AG04450 (cell line): ENCODE measurements around the gene CRTAP. TPM values are rescaled to one million over a fixed set of nuclear protein-coding genes. Genes with fewer than 3 reads are reported as not detected.
"Not testable (repeated sequence)": the region's sequence is repeated elsewhere in the genome, so short reads cannot be mapped to it uniquely, and the experiment has no call there.

ENCODE experiments used
- CTCF ChIA-PET: fragments of 300-600, 350-600 bp; formaldehyde crosslinking; extraction: SDS; loops from one replicate; lab custom pipeline; 2022; ENCODE audit warnings: antibody characterized with exemption, inconsistent platforms; lab: Charles Lee
- POLR2A ChIA-PET: fragments of 350-600 bp; formaldehyde crosslinking; extraction: SDS; loops from one replicate; lab custom pipeline; 2021; ENCODE audit warnings: antibody characterized with exemption, inconsistent platforms; lab: Yijun Ruan, JAX
- DNase-seq: peaks from one replicate; pipeline ENCODE4 v3.0.0-alpha.2; 2011; ENCODE audit warnings: low read depth, low spot score
- H3K27ac ChIP-seq: one replicate; pipeline ENCODE4 v1.5.1; 2012; ENCODE audit warnings: low read depth, low read length, control low read depth
- H3K27me3 ChIP-seq: one replicate; pipeline ENCODE4 v1.6.0; 2012; ENCODE audit warnings: low read length; ENCODE audit not compliant: control insufficient read depth, insufficient read depth
- H3K4me3 ChIP-seq: 2 replicates; pipeline ENCODE4 v1.5.1; 2011; ENCODE audit warnings: mild to moderate bottlenecking, low read depth, low read length, control low read depth
- H3K9me3 ChIP-seq: 2 replicates; pipeline ENCODE4 v1.5.1; 2012; ENCODE audit warnings: low read length; ENCODE audit not compliant: control insufficient read depth, insufficient read depth
- CTCF ChIP-seq: IDR thresholded peaks from 2 replicates; pipeline ENCODE4 v1.5.1; 2011; ENCODE audit warnings: low read depth, low read length, control low read depth, inconsistent platforms
- polyA plus RNA-seq: library from polyadenylated mRNA; depleted of rRNA; stranded (reverse); fragments of >200 nt; gene quantifications from 2 replicates; pipeline ENCODE4 v1.2.3, GENCODE V29; 2011

CRTAP gene
- polyA plus RNA-seq, 1 experiment = 338 TPM

- H3K9me3 ChIP-seq = no peaks in the 10 kb centered on the region
- ChIA-PET POLR2A (no interaction called here), CTCF (interaction anchor here (0.6 to 2.2 kb wide), 5 partner anchors 27 to 267 kb away, joined by 3 to 15 read pairs (median 3); no protein-coding TSS in a partner anchor)
- H3K4me3 ChIP-seq = no peak overlapping the region
- no peak overlapping the region for H3K27ac ChIP-seq
- DNase-seq = no peak
- H3K27me3 ChIP-seq = peaks cover 2% of the 10 kb centered on the region
- no peak for TF ChIP-seq CTCF
Measured at GRCh38 chr3:33104803-33105202, 9.0 kb upstream of the CRTAP start.

- no peak for DNase-seq
- POLR2A ChIA-PET = no interaction called here
- CTCF ChIA-PET = interaction anchor here (0.8 to 2.2 kb wide), 3 partner anchors 26 to 268 kb away, joined by 3 to 15 read pairs (median 5); no protein-coding TSS in a partner anchor
- Histone ChIP-seq H3K9me3 (no peaks in the 10 kb centered on the region), H3K27ac (no peak overlapping the region), H3K27me3 (peaks cover 2% of the 10 kb centered on the region), H3K4me3 (no peak overlapping the region)
- TF ChIP-seq CTCF = no peak
Measured at GRCh38 chr3:33105341-33105948, 8.4 kb upstream of the CRTAP start.

- POLR2A ChIA-PET, CTCF ChIA-PET, H3K27me3 ChIP-seq, H3K4me3 ChIP-seq, H3K27ac ChIP-seq, H3K9me3 ChIP-seq, DNase-seq: not testable (repeated sequence)
Measured at GRCh38 chr3:33106854-33107253, 7.0 kb upstream of the CRTAP start.

- no peak for TF ChIP-seq CTCF
- no peaks in the 10 kb centered on the region for H3K27me3 ChIP-seq
- no peak overlapping the region for H3K27ac ChIP-seq
- H3K9me3 ChIP-seq = no peaks in the 10 kb centered on the region
- no peak overlapping the region for H3K4me3 ChIP-seq
- POLR2A ChIA-PET = no interaction called here
- CTCF ChIA-PET = interaction anchor here (1.0 kb wide), 1 partner anchor 19 kb away, joined by 5 read pairs; no protein-coding TSS in a partner anchor
- no peak for DNase-seq
Measured at GRCh38 chr3:33111581-33111980, 2.2 kb upstream of the CRTAP start.

GRCh38 chr3:33114622-33115023 is 809 bp downstream of the CRTAP start:
- ChIA-PET CTCF (interaction anchor here (3.6 kb wide), 1 partner anchor 258 kb away, joined by 17 read pairs; no protein-coding TSS in a partner anchor), POLR2A (interaction anchor here (1.3 kb wide), 1 partner anchor 16 kb away, joined by 8 read pairs; no protein-coding TSS in a partner anchor)

More at GRCh38 chr3:33114622-33115023, 809 bp downstream of the CRTAP start:
- Histone ChIP-seq H3K27ac (peak overlapping the region; percentile 88), H3K27me3 (no peaks in the 10 kb centered on the region), H3K9me3 (no peaks in the 10 kb centered on the region), H3K4me3 (peak overlapping the region; percentile 80)
- TF ChIP-seq CTCF = no peak
- DNase-seq = no peak
